Measurements from ENCODE around the gene URB2. TPM values are rescaled to one million over a fixed set of nuclear protein-coding genes. Genes with fewer than 3 reads are reported as not detected.

Gene URB2
- total RNA-seq, 1 experiment from 2014 or later = 53.2 TPM

- no CpG with 5 or more reads among the region's 2 CpGs for WGBS (ENCODE audit: extremely low coverage, insufficient read length, low lambda C conversion rate)
- Mint-ChIP-seq H3K4me1 (no peaks in the 10 kb centered on the region), H3K4me3 (no peak overlapping the region), H3K36me3 (ENCODE audit: insufficient read depth in 1 of 3, low read depth in 3 of 3) (no peaks in the 10 kb centered on the region), H3K27ac (peak overlapping the region in 1 of 3 experiments; percentile 34; a peak in 1 of 7 replicates), H3K27me3 (ENCODE audit: low read depth) (no peaks in the 10 kb centered on the region; the same call in 1 of the 2 replicates), H3K9me3 (no peaks in the 10 kb centered on the region; a peak in 1 of 5 replicates)
- H3K27ac ChIP-seq (ENCODE audit: insufficient read length, low read depth, low read length) = no peak overlapping the region
- no peaks in the 10 kb centered on the region for H4K20me1 ChIP-seq (ENCODE audit: control insufficient read depth, insufficient read depth, insufficient read length)
- no peak overlapping the region for H4K91ac ChIP-seq (ENCODE audit: insufficient read length, low read depth, low read length)
- H2BK20ac ChIP-seq (ENCODE audit: low read depth, low read length, poor library complexity, severe bottlenecking) = no peak overlapping the region
- no peak overlapping the region for H4K5ac ChIP-seq (ENCODE audit: insufficient read length, low read depth, low read length)
- H3K23me2 ChIP-seq (ENCODE audit: insufficient read length, low read depth, low read length, poor library complexity, severe bottlenecking) = no peaks in the 10 kb centered on the region
- H3K23ac ChIP-seq (ENCODE audit: insufficient read length, low read depth, low read length) = no peak overlapping the region
- no peak for DNase-seq
- H3T11ph ChIP-seq (ENCODE audit: low read length) = no peak overlapping the region
- no peak overlapping the region for H2AFZ ChIP-seq (ENCODE audit: low read length)
- H4K8ac ChIP-seq (replicated peaks; ENCODE audit: insufficient read length, low read depth, low read length) = no peak overlapping the region
- H3K56ac ChIP-seq (ENCODE audit: insufficient read length, low read depth, low read length) = no peak overlapping the region
- no peaks in the 10 kb centered on the region for H3K79me2 ChIP-seq (ENCODE audit: insufficient read depth, low read length)
- no peak overlapping the region for H2BK120ac ChIP-seq (ENCODE audit: low read depth, low read length, poor library complexity, severe bottlenecking)
- H2BK15ac ChIP-seq (ENCODE audit: low read depth, low read length) = no peak overlapping the region
- no peak overlapping the region for H3K14ac ChIP-seq (ENCODE audit: insufficient read depth, low read length)
- H3K18ac ChIP-seq (ENCODE audit: insufficient read length, low read depth, low read length) = no peak overlapping the region
- no peak overlapping the region for H3K4ac ChIP-seq (ENCODE audit: low read depth, low read length)
- no peak overlapping the region for H3K9ac ChIP-seq (ENCODE audit: extremely low read depth, insufficient read length, low read length)
- no peak overlapping the region for H2BK5ac ChIP-seq (ENCODE audit: insufficient read length, low read length)
- H2AK5ac ChIP-seq (ENCODE audit: insufficient read length, low read length) = no peak overlapping the region
- no peak overlapping the region for H2BK12ac ChIP-seq (ENCODE audit: insufficient read length, low read depth, low read length)
- no peaks in the 10 kb centered on the region for H3K4me1 ChIP-seq (ENCODE audit: insufficient read depth, low read length)
- no peaks in the 10 kb centered on the region for H3K9me3 ChIP-seq (ENCODE audit: control insufficient read depth, low read depth, low read length)
- no peaks in the 10 kb centered on the region for H3K27me3 ChIP-seq (ENCODE audit: insufficient read depth, low read length)
- H3K79me1 ChIP-seq (ENCODE audit: insufficient read depth, low read depth, low read length, poor library complexity, severe bottlenecking) = no peaks in the 10 kb centered on the region
- no peak overlapping the region for H3K4me2 ChIP-seq (ENCODE audit: insufficient read depth, insufficient read length, low read length)
- no peak for TF ChIP-seq CTCF (conservative IDR thresholded peaks at IDR 0.05)
These were observed 40.7 kb upstream of the URB2 start for GRCh38 chr1:229585338-229585737.

Data from H9 (cell line).